ENCODE data around the gene RETREG3.

- TF ChIP-seq POLR2A (IDR thresholded peaks at IDR 0.05) (no peak), CTCF (IDR thresholded peaks at IDR 0.05) (no peak), POLR2AphosphoS5 (IDR thresholded peaks at IDR 0.05; ENCODE audit: insufficient read depth in 1 of 2, low read depth in 1 of 2) (no peak)
Measured at GRCh38 chr17:42537156-42537805, 71.9 kb downstream of the RETREG3 start.
